G401.6 (cell line): ENCODE results near the gene KLHL29.

Source experiments
- FAIRE-seq: peaks from 2 replicates; lab custom pipeline; 2012; peaks lifted over from hg19 to GRCh38; lab: Jason Lieb, UNC

KLHL29 gene

GRCh38 chr2:23617167-23617810 lies 232.3 kb downstream of the KLHL29 start:
- FAIRE-seq, result no peak

GRCh38 chr2:23617811-23618215 lies 232.8 kb downstream of the KLHL29 start:
- FAIRE-seq, result no peak

GRCh38 chr2:23618265-23618664 lies 233.3 kb downstream of the KLHL29 start:
- FAIRE-seq, result no peak

GRCh38 chr2:23618794-23619530 lies 234.0 kb downstream of the KLHL29 start:
- no peak for FAIRE-seq

GRCh38 chr2:23619941-23620340 lies 235.0 kb downstream of the KLHL29 start:
- FAIRE-seq, result no peak

- no peak for FAIRE-seq
Observed at GRCh38 chr2:23620841-23621341, 235.9 kb downstream of the KLHL29 start.

GRCh38 chr2:23621616-23622015 lies 236.6 kb downstream of the KLHL29 start:
- no peak for FAIRE-seq

GRCh38 chr2:23622466-23622865 lies 237.5 kb downstream of the KLHL29 start:
- no peak for FAIRE-seq

- no peak for FAIRE-seq
Observed at GRCh38 chr2:23622966-23623675, 238.1 kb downstream of the KLHL29 start.

GRCh38 chr2:23624378-23624777 lies 239.4 kb downstream of the KLHL29 start:
- no peak for FAIRE-seq

GRCh38 chr2:23624915-23625314 lies 239.9 kb downstream of the KLHL29 start:
- FAIRE-seq, result no peak

GRCh38 chr2:23625726-23626125 lies 240.7 kb downstream of the KLHL29 start:
- no peak for FAIRE-seq

- FAIRE-seq, result no peak
Observed at GRCh38 chr2:23626701-23627230, 241.8 kb downstream of the KLHL29 start.

- no peak for FAIRE-seq
Observed at GRCh38 chr2:23627236-23628009, 242.4 kb downstream of the KLHL29 start.

- FAIRE-seq, result no peak
Observed at GRCh38 chr2:23628926-23629771, 244.2 kb downstream of the KLHL29 start.

GRCh38 chr2:23629772-23630480 lies 244.9 kb downstream of the KLHL29 start:
- FAIRE-seq, result no peak

GRCh38 chr2:23630961-23631360 lies 246.0 kb downstream of the KLHL29 start:
- FAIRE-seq, result no peak

GRCh38 chr2:23631389-23631788 lies 246.4 kb downstream of the KLHL29 start:
- FAIRE-seq, result no peak

- FAIRE-seq, result no peak
Observed at GRCh38 chr2:23632386-23632785, 247.4 kb downstream of the KLHL29 start.

- no peak for FAIRE-seq
Observed at GRCh38 chr2:23632831-23633395, 247.9 kb downstream of the KLHL29 start.
